ENCODE measurements around the gene KRT81.

DNA sequence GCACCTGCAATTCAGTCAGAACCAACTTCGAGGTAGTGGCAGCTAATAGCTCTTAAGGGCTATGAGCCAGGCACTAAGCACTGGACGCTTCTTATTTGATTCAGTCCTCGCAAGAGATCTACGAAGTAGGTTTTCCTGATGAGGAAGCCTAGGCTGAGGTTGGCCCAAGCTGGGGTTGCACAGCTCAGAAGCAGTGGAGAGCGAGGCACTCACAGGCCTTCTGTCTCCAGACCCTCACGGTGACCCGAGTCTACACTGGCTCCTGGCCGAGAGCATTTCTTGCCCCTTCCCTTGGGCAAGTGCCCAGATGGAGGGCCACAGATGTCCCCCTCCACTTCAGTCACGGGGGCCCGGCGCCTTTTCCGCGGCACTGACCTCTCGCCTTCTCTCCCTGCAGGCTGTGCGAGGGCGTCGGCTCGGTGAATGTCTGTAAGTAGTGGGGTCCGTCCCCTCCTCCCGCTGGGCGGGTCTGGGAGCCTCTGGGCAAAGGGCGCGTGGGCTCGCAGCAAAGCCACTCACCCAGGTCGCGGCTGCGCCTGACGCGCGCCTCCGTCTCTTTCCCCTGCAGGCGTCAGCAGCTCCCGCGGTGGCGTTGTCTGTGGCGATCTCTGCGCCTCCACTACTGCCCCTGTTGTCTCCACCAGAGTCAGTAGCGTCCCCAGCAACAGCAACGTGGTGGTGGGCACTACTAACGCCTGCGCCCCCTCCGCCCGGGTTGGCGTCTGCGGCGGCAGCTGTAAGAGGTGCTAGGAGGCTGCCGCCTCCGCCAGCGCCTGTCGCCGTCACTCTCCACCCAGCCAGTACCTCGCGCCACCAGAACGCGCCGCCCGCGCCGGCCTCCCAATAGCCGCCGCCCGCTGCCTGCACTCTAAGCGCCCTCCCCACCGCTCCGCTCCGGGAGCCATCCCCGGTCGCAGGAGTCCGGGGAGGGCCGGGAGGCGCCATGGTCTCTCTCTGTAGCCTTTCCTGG, 16.8 kb upstream of the KRT81 start:
- TF ChIP-seq CTCF (IDR thresholded peaks at IDR 0.05) = peak in 2 of 4 experiments; percentile 51 to 56
- peak; percentile 27 for TF ChIP-seq POLR2AphosphoS5 (IDR thresholded peaks at IDR 0.05)

Data from prostate gland (tissue), 2 donors.